ENCODE data around the gene SPNS1. TPM values are rescaled to one million over a fixed set of nuclear protein-coding genes. Genes with fewer than 3 reads are reported as not detected.
"Not testable (repeated sequence)": the region's sequence is repeated elsewhere in the genome, so short reads cannot be mapped to it uniquely, and the experiment has no call there.

The SPNS1 gene
- total RNA-seq, 1 donor from 2014 or later, result 29.2 TPM

- ChIA-PET CTCF (no interaction called here), POLR2A (interaction anchor here (0.7 kb wide), 1 partner anchor 27 kb away, joined by 3 read pairs; no protein-coding TSS in a partner anchor)
- no peak for ATAC-seq (ENCODE audit: low read depth)
- intact Hi-C loops (cut with micrococcal nuclease), result no loop called here
- Mint-ChIP-seq H3K27me3 (no peaks in the 10 kb centered on the region), H3K4me1 (no peaks in the 10 kb centered on the region), H3K9me3 (peaks cover 7% of the 10 kb centered on the region), H3K36me3 (ENCODE audit: low read depth) (peaks cover 12% of the 10 kb centered on the region), H3K27ac (no peak overlapping the region), H3K4me3 (no peak overlapping the region)
- TF ChIP-seq CTCF (IDR thresholded peaks at IDR 0.05), result no peak
- DNase-seq, result no peak
These were observed 17.1 kb downstream of the SPNS1 start for GRCh38 chr16:28991687-28992086.

GRCh38 chr16:28992496-28992895, 17.9 kb downstream of the SPNS1 start:
- intact Hi-C loops (cut with micrococcal nuclease), result no loop called here
- no peak for TF ChIP-seq CTCF (IDR thresholded peaks at IDR 0.05)
- CTCF ChIA-PET, result no interaction called here
- no peak overlapping the region for H3K4me3 Mint-ChIP-seq
- H3K36me3 Mint-ChIP-seq (ENCODE audit: low read depth), result peaks cover 7% of the 10 kb centered on the region
- DNase-seq (no peak), ATAC-seq (ENCODE audit: low read depth) (no peak)
- H3K9me3 Mint-ChIP-seq, result peaks cover 1% of the 10 kb centered on the region
- H3K4me1 Mint-ChIP-seq, result no peaks in the 10 kb centered on the region
- H3K27me3 Mint-ChIP-seq, result no peaks in the 10 kb centered on the region
- no peak overlapping the region for H3K27ac Mint-ChIP-seq
- POLR2A ChIA-PET, result no interaction called here

GRCh38 chr16:28998837-28999236, 24.3 kb downstream of the SPNS1 start:
- no peak for TF ChIP-seq CTCF (IDR thresholded peaks at IDR 0.05)
- DNase-seq (no peak), ATAC-seq (ENCODE audit: low read depth) (no peak)
- CTCF ChIA-PET, result no interaction called here
- intact Hi-C loops (cut with micrococcal nuclease), result no loop called here
- no peaks in the 10 kb centered on the region for H3K27me3 Mint-ChIP-seq
- peaks cover 9% of the 10 kb centered on the region for H3K4me1 Mint-ChIP-seq
- POLR2A ChIA-PET, result no interaction called here
- no peaks in the 10 kb centered on the region for H3K36me3 Mint-ChIP-seq (ENCODE audit: low read depth)
- no peak overlapping the region for H3K4me3 Mint-ChIP-seq
- no peak overlapping the region for H3K27ac Mint-ChIP-seq
- H3K9me3 Mint-ChIP-seq, result no peaks in the 10 kb centered on the region

GRCh38 chr16:28999577-28999976, 25.0 kb downstream of the SPNS1 start:
- intact Hi-C loops (cut with micrococcal nuclease), result no loop called here
- Mint-ChIP-seq H3K36me3 (ENCODE audit: low read depth) (no peaks in the 10 kb centered on the region), H3K4me3 (no peak overlapping the region), H3K4me1 (peaks cover 9% of the 10 kb centered on the region), H3K27ac (no peak overlapping the region), H3K27me3 (no peaks in the 10 kb centered on the region), H3K9me3 (no peaks in the 10 kb centered on the region)
- DNase-seq (no peak), ATAC-seq (ENCODE audit: low read depth) (no peak)
- no peak for TF ChIP-seq CTCF (IDR thresholded peaks at IDR 0.05)
- ChIA-PET POLR2A (no interaction called here), CTCF (no interaction called here)

GRCh38 chr16:29000019-29000418, 25.4 kb downstream of the SPNS1 start:
- no peak for ATAC-seq (ENCODE audit: low read depth)
- no peaks in the 10 kb centered on the region for H3K36me3 Mint-ChIP-seq (ENCODE audit: low read depth)
- no peak overlapping the region for H3K27ac Mint-ChIP-seq
- H3K4me3 Mint-ChIP-seq, result no peak overlapping the region
- ChIA-PET CTCF (no interaction called here), POLR2A (no interaction called here)
- intact Hi-C loops (cut with micrococcal nuclease), result no loop called here
- H3K9me3 Mint-ChIP-seq, result no peaks in the 10 kb centered on the region
- TF ChIP-seq CTCF (IDR thresholded peaks at IDR 0.05), result no peak
- H3K27me3 Mint-ChIP-seq, result no peaks in the 10 kb centered on the region
- H3K4me1 Mint-ChIP-seq, result peaks cover 9% of the 10 kb centered on the region
- DNase-seq, result no peak

- DNase-seq, H3K27ac Mint-ChIP-seq: not testable (repeated sequence)
These were observed 30.0 kb downstream of the SPNS1 start for GRCh38 chr16:29004496-29005139.

More at GRCh38 chr16:29004496-29005139, 30.0 kb downstream of the SPNS1 start:
- H3K4me3 Mint-ChIP-seq; H3K9me3 Mint-ChIP-seq; H3K4me1 Mint-ChIP-seq; POLR2A ChIA-PET; CTCF ChIA-PET; ATAC-seq (ENCODE audit: low read depth); H3K36me3 Mint-ChIP-seq (ENCODE audit: low read depth); intact Hi-C loops (cut with micrococcal nuclease): not testable (repeated sequence)
- H3K27me3 Mint-ChIP-seq, result peaks cover 12% of the 10 kb centered on the region
